IMR-90 (cell line): ENCODE measurements around the gene SLC24A3. TPM values are rescaled to one million over a fixed set of nuclear protein-coding genes. Genes with fewer than 3 reads are reported as not detected.

Source experiments
- ATAC-seq: fragments of 200-7000 bp; cut with Tn5 transposase; 2 replicates; pipeline ENCODE4 v1.9.1; 2020; ENCODE audit warnings: low read depth, mild to moderate bottlenecking, moderate library complexity
- BruUV-seq: library from RNA; stranded (reverse); fragments of 400-500 nt; replicated peaks from 2 replicates; lab custom pipeline; 2021; lab: Mats Ljungman, UMichigan
- CTCF ChIA-PET: fragments of 300-600 bp; formaldehyde crosslinking; extraction: SDS; loops from one replicate; lab custom pipeline; 2021; ENCODE audit warnings: antibody characterized with exemption; lab: Yijun Ruan, JAX
- POLR2A ChIA-PET: fragments of 300-600 bp; sonication (Branson Sonifier 250); formaldehyde crosslinking; loops from one replicate; lab custom pipeline; 2022; ENCODE audit warnings: antibody characterized with exemption; ENCODE audit not compliant: unreplicated experiment; lab: Charles Lee
- DNase-seq: peaks from one replicate; pipeline ENCODE4 v3.0.0; 2013
- H2AFZ ChIP-seq: replicated peaks from 2 replicates; pipeline ENCODE3; 2013; ENCODE audit warnings: low read length, mild to moderate bottlenecking; ENCODE audit not compliant: poor library complexity
- H2AK5ac ChIP-seq: 2 replicates; pipeline ENCODE4 v1.6.1; 2013; ENCODE audit warnings: low read depth, low read length, inconsistent platforms
- H2AK9ac ChIP-seq: replicated peaks from 2 replicates; pipeline ENCODE3; 2013; ENCODE audit warnings: mild to moderate bottlenecking, low read depth, low read length, moderate library complexity; ENCODE audit not compliant: poor library complexity
- H2BK120ac ChIP-seq: 2 replicates; pipeline ENCODE4 v1.6.1; 2013; ENCODE audit warnings: low read depth, low read length, inconsistent platforms
- H2BK15ac ChIP-seq: 3 replicates; pipeline ENCODE4 v1.6.1; 2013; ENCODE audit warnings: low read depth, low read length, inconsistent platforms
- H2BK20ac ChIP-seq: 2 replicates; pipeline ENCODE4 v1.6.1; 2013; ENCODE audit warnings: low read depth, mild to moderate bottlenecking, inconsistent platforms, low read length, moderate library complexity
- H2BK5ac ChIP-seq: 2 replicates; pipeline ENCODE4 v1.6.1; 2013; ENCODE audit warnings: mild to moderate bottlenecking, low read depth, low read length, inconsistent platforms; ENCODE audit not compliant: poor library complexity, severe bottlenecking
- H3K14ac ChIP-seq: replicated peaks from 2 replicates; pipeline ENCODE4 v1.6.1; 2013; ENCODE audit warnings: low read depth, low read length, inconsistent platforms
- H3K18ac ChIP-seq: 2 replicates; pipeline ENCODE4 v1.6.1; 2013; ENCODE audit warnings: low read depth, low read length, control low read depth
- H3K23ac ChIP-seq: 2 replicates; pipeline ENCODE4 v1.6.1; 2013; ENCODE audit warnings: low read depth, low read length, inconsistent platforms
- H3K27ac ChIP-seq: 2 replicates; pipeline ENCODE4 v1.5.1; 2013; ENCODE audit warnings: mild to moderate bottlenecking, control low read depth, low read length; ENCODE audit not compliant: insufficient read depth
- H3K27me3 ChIP-seq: 2 replicates; pipeline ENCODE4 v1.6.1; 2013; ENCODE audit warnings: low read length; ENCODE audit not compliant: control insufficient read depth, insufficient read depth
- H3K36me3 ChIP-seq: 2 replicates; pipeline ENCODE4 v1.6.1; 2013; ENCODE audit warnings: low read length, mixed read lengths; ENCODE audit not compliant: control insufficient read depth, insufficient read depth
- H3K4ac ChIP-seq: 2 replicates; pipeline ENCODE4 v1.6.1; 2013; ENCODE audit warnings: low read depth, low read length, inconsistent platforms
- H3K4me1 ChIP-seq: 2 replicates; pipeline ENCODE4 v1.6.1; 2013; ENCODE audit warnings: low read length, mixed read lengths; ENCODE audit not compliant: control insufficient read depth, insufficient read depth
- H3K4me2 ChIP-seq: 2 replicates; pipeline ENCODE4 v1.6.1; 2013; ENCODE audit warnings: low read depth, mild to moderate bottlenecking, control low read depth, low read length, moderate library complexity
- H3K4me3 ChIP-seq: 2 replicates; pipeline ENCODE4 v1.5.1; 2013; ENCODE audit warnings: low read depth, mild to moderate bottlenecking, control low read depth, low read length, moderate library complexity; ENCODE audit not compliant: insufficient read depth
- H3K56ac ChIP-seq: 2 replicates; pipeline ENCODE4 v1.6.1; 2013; ENCODE audit warnings: low read length, inconsistent platforms; ENCODE audit not compliant: insufficient read depth; ENCODE audit errors: extremely low read depth
- H3K79me1 ChIP-seq, 2 experiments: 2 replicates each; pipeline ENCODE4 v1.6.1; 2013; ENCODE audit warnings: low read length in 2 of 2, inconsistent platforms in 1 of 2, low read depth in 1 of 2
- H3K9ac ChIP-seq: 2 replicates; pipeline ENCODE4 v1.6.1; 2013; ENCODE audit warnings: low read depth, low read length, control low read depth
- H3K9me1 ChIP-seq: 2 replicates; pipeline ENCODE4 v1.6.1; 2013; ENCODE audit warnings: low read length, inconsistent platforms; ENCODE audit not compliant: insufficient read depth
- H3K9me3 ChIP-seq: 2 replicates; pipeline ENCODE4 v1.6.1; 2013; ENCODE audit warnings: low read length; ENCODE audit not compliant: control insufficient read depth, insufficient read depth
- H4K20me1 ChIP-seq: 2 replicates; pipeline ENCODE4 v1.6.1; 2013; ENCODE audit warnings: low read length, inconsistent platforms; ENCODE audit not compliant: insufficient read depth
- H4K5ac ChIP-seq: 2 replicates; pipeline ENCODE4 v1.6.1; 2013; ENCODE audit warnings: mild to moderate bottlenecking, low read depth, low read length, control low read depth
- H4K8ac ChIP-seq, 2 experiments: 2 replicates each; pipeline ENCODE4 v1.6.1; 2013; ENCODE audit warnings: low read depth in 2 of 2, low read length in 2 of 2, control low read depth in 1 of 2, inconsistent platforms in 1 of 2
- H4K91ac ChIP-seq: 2 replicates; pipeline ENCODE4 v1.6.1; 2013; ENCODE audit warnings: low read depth, low read length, inconsistent platforms; ENCODE audit not compliant: insufficient read depth
- CEBPB ChIP-seq: IDR thresholded peaks from 2 replicates; pipeline ENCODE4 v1.6.1; 2012; ENCODE audit warnings: low read depth, low read length, improper control_type of control experiment
- CTCF ChIP-seq: conservative IDR thresholded peaks from 2 replicates; pipeline ENCODE4 v1.5.1; 2012; ENCODE audit warnings: mild to moderate bottlenecking, low read depth, low read length, improper control_type of control experiment
- MAFK ChIP-seq: IDR thresholded peaks from 2 replicates; pipeline ENCODE4 v1.6.1; 2012; ENCODE audit warnings: low read depth, low read length, improper control_type of control experiment
- MAZ ChIP-seq: IDR thresholded peaks from 2 replicates; pipeline ENCODE4 v1.6.1; 2012; ENCODE audit warnings: low read depth, mild to moderate bottlenecking, low read length, improper control_type of control experiment, moderate library complexity, borderline replicate concordance
- NFE2L2 ChIP-seq: fragments of 150-350 bp; IDR thresholded peaks from 2 replicates; pipeline ENCODE4 v1.6.1; 2016; ENCODE audit warnings: low read depth, mild to moderate bottlenecking, low read length
- RAD21 ChIP-seq: IDR thresholded peaks from 2 replicates; pipeline ENCODE4 v1.6.1; 2012; ENCODE audit warnings: low read length, improper control_type of control experiment
- SMC3 ChIP-seq: fragments of 150-350 bp; IDR thresholded peaks from 2 replicates; pipeline ENCODE4 v1.6.1; 2016; ENCODE audit warnings: low read depth, mild to moderate bottlenecking, antibody characterized with exemption, low read length, moderate library complexity
- WGBS, 2 experiments: methylation state at CpG; one replicate each; pipeline versions ENCODE4 v1.1.5 to v1.1.7; 2013; ENCODE audit warnings: missing lambda C conversion rate in 2 of 2; ENCODE audit not compliant: insufficient read length in 1 of 2; ENCODE audit errors: extremely low coverage in 2 of 2; 5-methylcytosine and 5-hydroxymethylcytosine counted together
- dilution Hi-C: fragments of 300-500 bp; cut with HindIII; formaldehyde crosslinking; loops from one replicate; pipeline ENCODE4 v1.14.3; 2018; ENCODE audit warnings: low sequenced_read_pairs; ENCODE audit not compliant: unreplicated experiment
- in situ Hi-C: fragments of 300-500 bp; cut with MboI; formaldehyde crosslinking; loops from 3 replicates; pipeline ENCODE4 v1.14.3; 2019; ENCODE audit warnings: low sequenced_read_pairs, inconsistent platforms, mixed read lengths
- intact Hi-C: fragments of 100-400 bp; cut with micrococcal nuclease; formaldehyde crosslinking; loops from 2 replicates; pipeline ENCODE4 v1.10.0; 2022
- polyA plus RNA-seq, 3 experiments: library from polyadenylated mRNA; depleted of rRNA; stranded (reverse); fragments of >200 nt; gene quantifications; 2 replicates each; pipeline ENCODE4 v1.2.3, GENCODE V29; 2012; ENCODE audit warnings: low replicate concordance in 1 of 3
- total RNA-seq: library from RNA; depleted of rRNA; stranded (reverse); fragments of >200 nt; gene quantifications from 2 replicates; pipeline ENCODE4 v1.2.3, GENCODE V29; 2012

Gene SLC24A3
- total and polyA plus RNA-seq, 2 of the 4 experiments (the other 2 are of a cell fraction): not detected

DNA sequence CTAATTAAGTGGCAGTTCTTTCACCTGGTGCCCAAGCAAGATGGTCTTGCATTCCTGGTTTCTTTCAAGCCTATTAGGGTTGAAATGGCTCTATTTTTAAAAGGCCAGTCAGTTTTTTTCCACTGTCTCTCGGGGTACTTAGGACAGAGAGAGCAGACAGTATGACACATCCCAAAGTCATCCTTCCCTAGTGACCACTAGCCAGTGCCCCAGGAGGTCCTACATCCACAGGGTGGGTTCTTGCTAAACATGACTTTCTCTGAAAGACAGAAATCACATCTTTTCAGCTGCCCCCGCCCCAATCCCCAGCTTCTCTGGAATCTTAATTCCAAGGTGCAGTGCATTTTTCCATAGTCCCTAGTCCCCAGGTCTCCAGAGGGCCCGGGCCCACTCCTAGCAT is 192.4 kb downstream of the SLC24A3 start:
- no peaks in the 10 kb centered on the region for H3K4me1 ChIP-seq
- no peaks in the 10 kb centered on the region for H3K36me3 ChIP-seq
- no peak for DNase-seq
- H2AK9ac ChIP-seq: no peak overlapping the region
- TF ChIP-seq SMC3 (no peak), MAZ (no peak), NFE2L2 (no peak), MAFK (no peak), RAD21 (no peak), CEBPB (no peak), CTCF (no peak)
- H2AFZ ChIP-seq: no peak overlapping the region
- peaks cover 3% of the 10 kb centered on the region; the same call in 1 of the 2 replicates for H3K9me3 ChIP-seq
- intact Hi-C loops (no loop called here), in situ Hi-C loops (no loop called here), dilution Hi-C loops (no loop called here)
- H3K79me1 ChIP-seq: no peaks in the 10 kb centered on the region
- no peak for ATAC-seq
- H3K9me1 ChIP-seq: no peaks in the 10 kb centered on the region
- no peak overlapping the region for H4K91ac ChIP-seq
- no peak overlapping the region for H2BK5ac ChIP-seq
- ChIA-PET POLR2A (no interaction called here), CTCF (no interaction called here)
- no peak overlapping the region for H2BK20ac ChIP-seq
- H3K27ac ChIP-seq: no peak overlapping the region
- no peak overlapping the region for H4K5ac ChIP-seq
- no peaks in the 10 kb centered on the region for H4K20me1 ChIP-seq
- no peak overlapping the region for H3K56ac ChIP-seq
- no peak overlapping the region for H3K4me3 ChIP-seq
- H3K14ac ChIP-seq: no peak overlapping the region
- H3K9ac ChIP-seq: no peak overlapping the region
- no peak overlapping the region for H2BK120ac ChIP-seq
- H3K4ac ChIP-seq: no peak overlapping the region
- H3K23ac ChIP-seq: no peak overlapping the region
- H3K18ac ChIP-seq: no peak overlapping the region
- no CpG with 5 or more reads among the region's 3 CpGs for WGBS, 2 experiments
- no peak overlapping the region for H2AK5ac ChIP-seq
- no TSS peak for BruUV-seq
- no peak overlapping the region for H2BK15ac ChIP-seq
- no peak overlapping the region for H3K4me2 ChIP-seq
- no peak overlapping the region for H4K8ac ChIP-seq
- H3K27me3 ChIP-seq: no peaks in the 10 kb centered on the region
